HG02943 (cell line): ENCODE results near the gene TMEM132A.

ENCODE experiments used
- ATAC-seq: cut with Tn5 transposase; IDR thresholded peaks from one replicate; pipeline ENCODE4 v1.9.1; 2021; ENCODE audit warnings: mild to moderate bottlenecking, low read depth, moderate library complexity; ENCODE audit not compliant: unreplicated experiment

The TMEM132A gene

DNA sequence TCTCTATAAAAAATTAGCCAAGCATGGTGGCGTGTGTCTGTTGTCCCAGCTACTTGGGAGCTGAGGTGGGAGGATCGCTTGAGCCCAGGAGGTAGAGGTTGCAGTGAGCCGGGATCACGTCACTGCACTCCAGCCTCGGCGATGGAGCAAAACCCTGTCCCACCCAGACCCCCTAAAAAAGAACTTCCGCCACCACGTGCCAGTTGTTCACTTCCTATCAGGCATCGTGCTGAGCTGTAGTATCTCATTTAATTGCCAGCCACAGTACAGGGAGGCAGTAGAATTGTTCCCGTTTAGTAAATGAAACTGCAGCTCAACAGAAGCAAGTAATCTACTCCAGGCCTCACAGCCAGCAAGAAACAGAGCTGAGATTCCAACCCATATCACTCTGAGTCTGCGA lies 3.0 kb upstream of the TMEM132A start:
- no peak for ATAC-seq

DNA sequence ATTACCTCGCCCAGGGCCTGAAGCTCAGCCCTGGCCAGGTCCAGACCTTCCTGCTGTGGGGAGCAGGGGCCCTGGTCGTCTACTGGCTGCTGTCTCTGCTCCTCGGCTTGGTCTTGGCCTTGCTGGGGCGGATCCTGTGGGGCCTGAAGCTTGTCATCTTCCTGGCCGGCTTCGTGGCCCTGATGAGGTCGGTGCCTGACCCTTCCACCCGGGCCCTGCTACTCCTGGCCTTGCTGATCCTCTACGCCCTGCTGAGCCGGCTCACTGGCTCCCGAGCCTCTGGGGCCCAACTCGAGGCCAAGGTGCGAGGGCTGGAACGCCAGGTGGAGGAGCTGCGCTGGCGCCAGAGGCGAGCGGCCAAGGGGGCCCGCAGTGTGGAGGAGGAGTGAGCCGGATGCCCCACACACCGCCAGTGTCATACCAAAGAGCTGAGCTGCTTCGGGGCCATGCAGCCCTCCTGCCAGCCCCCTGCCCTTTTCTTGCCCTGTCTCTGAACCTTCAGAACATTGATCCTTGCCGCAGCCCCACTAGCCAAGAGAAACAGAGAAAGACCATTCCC lies 2.4 kb upstream of the TMEM132A start:
- no peak for ATAC-seq

GRCh38 chr11:60922906-60923305 lies 1.4 kb upstream of the TMEM132A start:
- ATAC-seq, result no peak

GRCh38 chr11:60923326-60923725 lies 934 bp upstream of the TMEM132A start:
- ATAC-seq, result no peak

DNA sequence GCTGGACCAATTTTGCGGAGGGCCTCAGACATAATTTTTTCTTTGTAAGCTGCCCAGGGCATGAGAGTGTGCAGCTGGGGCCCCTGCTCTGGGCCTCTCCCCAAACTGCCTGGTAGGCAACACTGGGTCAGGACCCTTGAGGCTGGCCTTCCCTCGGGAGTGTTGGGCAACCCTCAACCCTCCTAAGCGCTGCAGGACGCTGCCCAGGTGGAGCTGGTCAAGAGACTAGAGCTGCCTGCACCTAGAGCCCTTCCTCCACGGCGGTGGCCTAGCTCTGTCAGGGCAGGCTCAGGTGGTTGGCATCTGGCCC lies 505 bp upstream of the TMEM132A start:
- no peak for ATAC-seq

DNA sequence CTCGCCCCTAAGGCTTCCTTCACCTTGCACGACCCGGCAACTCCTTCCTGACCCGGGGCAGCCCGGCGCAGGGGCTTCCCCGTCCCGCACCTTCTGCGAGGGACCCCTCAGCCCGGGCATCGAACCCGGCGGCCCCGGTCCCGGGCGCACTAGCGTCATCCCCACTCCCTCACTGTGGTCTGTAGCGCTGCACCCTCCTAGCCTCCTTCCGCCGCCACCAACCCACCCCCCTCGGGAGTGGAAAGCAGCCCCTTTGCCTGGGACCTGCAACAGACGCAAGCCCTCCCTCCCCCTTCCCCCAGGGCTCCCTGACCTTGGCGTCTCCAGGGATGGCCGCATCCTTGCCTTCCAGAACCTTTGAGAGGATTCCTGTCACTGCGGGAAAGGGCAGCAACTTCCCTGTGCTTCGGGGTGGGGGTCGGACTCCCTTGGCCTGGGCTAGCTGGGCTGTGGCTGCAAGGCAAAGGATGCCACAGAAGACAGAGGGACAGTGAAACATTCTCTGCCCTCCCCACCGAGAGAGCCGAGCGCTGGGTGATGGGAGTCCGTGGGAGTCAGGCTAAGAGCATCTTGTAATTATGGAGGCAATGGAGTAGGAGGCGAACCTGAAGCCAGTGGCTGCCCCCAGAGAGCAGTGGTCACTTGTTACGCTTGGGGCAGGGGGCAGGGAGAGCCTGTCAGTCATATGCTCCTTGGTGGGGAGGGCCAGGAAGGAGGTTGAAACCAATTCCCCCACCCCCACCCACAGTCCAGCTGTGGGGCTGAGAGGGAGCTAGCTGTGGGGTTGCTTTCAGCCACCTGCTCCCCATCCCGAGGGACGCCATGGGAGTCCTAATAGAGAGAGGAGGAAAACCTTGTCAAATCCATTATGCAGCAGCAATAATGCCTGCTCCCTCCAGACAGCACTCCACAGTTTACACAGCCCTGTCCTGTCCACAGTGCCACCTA lies 920 bp downstream of the TMEM132A start:
- no peak for ATAC-seq

DNA sequence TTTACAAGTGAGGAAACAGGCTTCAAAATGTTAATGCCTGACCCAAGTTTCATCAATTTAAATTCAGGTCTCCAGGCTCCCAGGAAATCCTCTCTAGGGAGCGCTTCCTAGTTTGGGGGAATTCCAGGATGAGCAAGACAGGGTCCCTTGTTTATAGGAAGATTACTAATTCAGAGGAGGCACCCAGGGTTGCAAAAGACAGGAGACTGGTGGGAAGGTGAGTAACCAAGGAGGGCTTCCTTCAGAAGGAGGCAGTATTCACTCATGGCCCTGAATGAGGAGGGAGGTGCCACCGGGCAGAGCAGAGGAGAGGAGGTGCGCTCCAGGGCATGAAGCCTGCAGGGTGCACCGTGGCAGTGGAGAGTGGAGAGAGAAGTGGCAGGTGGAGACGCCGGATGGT lies 1.6 kb downstream of the TMEM132A start:
- ATAC-seq, result no peak

DNA sequence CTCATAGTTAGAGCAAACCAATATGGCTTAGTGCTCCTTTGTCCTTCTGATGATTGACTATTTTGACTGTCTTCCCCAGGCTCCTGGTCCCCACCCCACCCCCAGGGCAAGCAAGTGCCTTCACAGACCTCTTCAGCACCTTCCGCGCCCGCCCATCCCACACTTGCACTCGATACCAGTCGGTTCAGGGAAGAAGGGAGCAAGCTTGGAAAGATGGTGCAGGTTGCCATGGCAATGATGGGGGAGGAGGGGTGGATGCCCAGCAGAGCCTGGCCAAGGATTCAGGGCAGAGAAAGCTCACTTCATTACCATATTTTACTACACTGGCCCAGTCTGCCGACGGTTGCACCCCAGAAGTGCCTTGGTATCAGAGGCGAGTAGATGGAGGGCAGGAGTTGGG lies 2.2 kb downstream of the TMEM132A start:
- ATAC-seq, result no peak

- no peak for ATAC-seq
Measured at GRCh38 chr11:60927061-60927592, 2.9 kb downstream of the TMEM132A start.

DNA sequence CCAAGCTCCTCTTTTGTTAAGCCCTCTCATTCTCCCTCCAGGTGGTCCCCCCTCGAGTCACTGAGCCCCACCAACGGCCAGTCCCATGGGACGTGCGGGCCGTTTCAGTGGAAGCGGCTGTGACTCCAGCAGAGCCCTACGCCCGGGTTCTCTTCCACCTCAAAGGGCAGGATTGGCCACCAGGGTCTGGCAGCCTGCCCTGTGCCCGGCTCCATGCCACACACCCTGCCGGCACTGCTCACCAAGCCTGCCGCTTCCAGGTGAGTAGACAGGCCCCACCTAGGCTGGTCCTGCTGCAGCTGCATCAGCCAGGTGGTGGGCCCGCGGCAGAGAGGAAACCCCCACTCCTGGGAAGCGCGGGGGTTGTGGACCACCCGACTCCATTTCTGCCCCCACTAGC lies 3.3 kb downstream of the TMEM132A start:
- no peak for ATAC-seq

GRCh38 chr11:60928563-60929001 lies 4.3 kb downstream of the TMEM132A start:
- ATAC-seq, result no peak

- no peak for ATAC-seq
Measured at GRCh38 chr11:60929764-60930163, 5.5 kb downstream of the TMEM132A start.

DNA sequence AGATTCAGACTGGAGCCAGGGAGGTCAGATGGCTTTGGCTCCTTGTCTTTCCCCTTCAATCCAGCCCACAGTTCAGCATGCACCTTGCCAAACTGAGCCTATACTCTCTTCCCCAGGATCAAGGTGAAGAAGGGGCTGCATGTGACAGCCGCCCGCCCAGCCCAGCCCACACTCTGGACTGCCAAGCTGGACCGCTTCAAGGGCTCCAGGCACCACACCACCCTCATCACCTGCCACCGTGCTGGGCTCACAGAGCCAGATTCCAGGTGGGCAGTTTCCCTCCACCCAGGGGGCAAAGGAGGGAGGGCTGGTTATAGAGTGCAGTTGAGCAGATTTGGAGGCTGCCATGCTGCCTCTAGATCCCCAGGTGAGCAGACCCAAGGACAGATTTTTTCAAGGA lies 6.1 kb downstream of the TMEM132A start:
- no peak for ATAC-seq

- ATAC-seq, result no peak
Measured at GRCh38 chr11:60931917-60932316, 7.7 kb downstream of the TMEM132A start.

DNA sequence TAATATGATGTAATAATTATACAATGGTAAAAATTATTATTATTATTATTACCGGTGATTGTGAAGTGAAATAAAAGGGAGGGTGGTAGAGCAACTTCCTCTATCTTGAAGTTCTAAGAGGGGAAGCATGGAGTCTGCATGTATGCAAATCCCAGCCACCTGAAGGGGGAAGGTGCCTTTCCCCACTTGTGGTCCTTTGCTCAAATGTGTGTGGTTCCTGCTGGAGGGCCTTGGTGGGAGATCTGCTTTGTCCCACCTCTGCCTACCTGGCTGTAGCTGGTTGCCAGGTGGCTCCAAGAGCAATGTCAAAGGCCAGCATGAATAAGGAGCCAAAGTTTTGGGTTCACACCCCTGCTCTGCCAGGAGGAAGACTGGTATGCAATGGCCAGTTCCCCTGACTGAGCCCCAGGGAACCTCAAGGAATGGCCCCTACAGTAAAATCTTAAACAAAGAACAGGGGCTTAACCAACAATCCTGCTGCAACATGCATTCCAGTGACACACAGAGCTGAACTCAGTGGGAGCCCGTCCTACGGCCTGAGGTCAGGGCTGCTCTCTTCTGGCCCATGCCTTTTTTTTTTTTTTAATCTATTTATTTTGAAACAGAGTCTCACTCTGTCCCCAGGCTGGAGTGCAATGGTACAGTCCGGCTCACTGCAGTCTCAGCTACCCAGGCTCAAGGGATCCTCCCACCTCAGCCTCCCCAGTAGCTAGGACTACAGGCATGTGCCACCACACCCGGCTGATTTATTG lies 8.5 kb downstream of the TMEM132A start:
- no peak for ATAC-seq

- ATAC-seq, result no peak
Measured at GRCh38 chr11:60933416-60934123, 9.3 kb downstream of the TMEM132A start.

- no peak for ATAC-seq
Measured at GRCh38 chr11:60934124-60934789, 10.0 kb downstream of the TMEM132A start.

- no peak for ATAC-seq
Measured at GRCh38 chr11:60934790-60935605, 10.7 kb downstream of the TMEM132A start.
